Endodermal cell (in vitro differentiated cells): ENCODE results near the gene ADCY2. TPM values are rescaled to one million over a fixed set of nuclear protein-coding genes. Genes with fewer than 3 reads are reported as not detected.

Experiments
- DNase-seq: peaks from one replicate; pipeline ENCODE4 v3.0.0-alpha.2; 2017
- H3K27ac ChIP-seq: 2 replicates; pipeline ENCODE4 v1.5.1; 2013; ENCODE audit warnings: mild to moderate bottlenecking, low read depth, low read length, moderate library complexity
- H3K27me3 ChIP-seq: 2 replicates; pipeline ENCODE4 v1.6.1; 2013; ENCODE audit warnings: mild to moderate bottlenecking, low read length, moderate library complexity; ENCODE audit not compliant: insufficient read depth, control insufficient read depth, poor library complexity, severe bottlenecking
- H3K36me3 ChIP-seq: 2 replicates; pipeline ENCODE4 v1.7.0; 2013; ENCODE audit warnings: mild to moderate bottlenecking, low read length, moderate library complexity; ENCODE audit not compliant: control insufficient read depth, insufficient read depth
- H3K4me1 ChIP-seq: one replicate; pipeline ENCODE4 v1.7.0; 2013; ENCODE audit warnings: low read length; ENCODE audit not compliant: control insufficient read depth, insufficient read depth
- H3K4me3 ChIP-seq: 2 replicates; pipeline ENCODE4 v1.5.1; 2013; ENCODE audit warnings: mild to moderate bottlenecking, low read length, moderate library complexity
- H3K9ac ChIP-seq: 2 replicates; pipeline ENCODE4 v1.6.1; 2013; ENCODE audit warnings: mild to moderate bottlenecking, low read length, moderate library complexity; ENCODE audit not compliant: poor library complexity, severe bottlenecking; ENCODE audit errors: extremely low read depth
- H3K9me3 ChIP-seq: 2 replicates; pipeline ENCODE4 v1.6.1; 2013; ENCODE audit warnings: mild to moderate bottlenecking, low read length, moderate library complexity; ENCODE audit not compliant: control insufficient read depth
- H3K27ac Mint-ChIP-seq: 2 replicates; pipeline ENCODE4 v1.8.0; 2020; ENCODE audit warnings: mixed read lengths
- H3K27me3 Mint-ChIP-seq: 2 replicates; pipeline ENCODE4 v1.8.0; 2021; ENCODE audit warnings: mild to moderate bottlenecking, mixed read lengths; ENCODE audit not compliant: insufficient read depth
- H3K36me3 Mint-ChIP-seq: 2 replicates; pipeline ENCODE4 v1.8.0; 2020; ENCODE audit warnings: low read depth, mixed read lengths
- H3K4me1 Mint-ChIP-seq: 2 replicates; pipeline ENCODE4 v1.8.0; 2020; ENCODE audit warnings: mixed read lengths
- H3K4me3 Mint-ChIP-seq: 2 replicates; pipeline ENCODE4 v1.8.0; 2020; ENCODE audit warnings: mild to moderate bottlenecking, moderate library complexity, mixed read lengths
- H3K9me3 Mint-ChIP-seq: 2 replicates; pipeline ENCODE4 v1.8.0; 2020; ENCODE audit warnings: mild to moderate bottlenecking, mixed read lengths
- CTCF ChIP-seq: fragments of 200-600 bp; sonication (generic); conservative IDR thresholded peaks from 2 replicates; pipeline ENCODE4 v1.5.0; 2021; ENCODE audit warnings: antibody characterized with exemption, mild to moderate bottlenecking
- WGBS, 2 experiments: methylation state at CpG; one replicate each; pipeline versions ENCODE4 v1.1.5 to v1.1.7; 2013; ENCODE audit warnings: missing lambda C conversion rate in 2 of 2, mixed read lengths in 1 of 2; ENCODE audit not compliant: insufficient coverage in 1 of 2, insufficient read length in 1 of 2; 5-methylcytosine and 5-hydroxymethylcytosine counted together
- total RNA-seq, 2 donors: library from RNA; stranded (reverse); fragmentation: NEBNext Ultra II Directional in 1 of 2; extraction: Animal tissue kit (Norgen Biotek cat#: 25700) in 1 of 2; gene quantifications; 2 replicates in 1 of 2; 3 replicates in 1 of 2; pipeline ENCODE4 v1.2.1, GENCODE V29; 2021

Gene ADCY2
- total RNA-seq, 2 donors from 2014 or later, result 61.5 to 63.2 TPM

- no peak for DNase-seq
- WGBS, 2 experiments, result 93 to 94% methylated on average over 3 of the region's 3 CpGs
- no peak overlapping the region for H3K9ac ChIP-seq
- Mint-ChIP-seq H3K9me3 (no peaks in the 10 kb centered on the region), H3K4me1 (peaks cover 14% of the 10 kb centered on the region), H3K36me3 (peaks cover 4% of the 10 kb centered on the region), H3K27me3 (no peaks in the 10 kb centered on the region), H3K27ac (no peak overlapping the region), H3K4me3 (no peak overlapping the region)
- no peak for TF ChIP-seq CTCF
- no peaks in the 10 kb centered on the region for H3K9me3 ChIP-seq
- H3K4me3 ChIP-seq, result peak overlapping the region; percentile 85
- peaks cover 7% of the 10 kb centered on the region for H3K4me1 ChIP-seq
- H3K27me3 ChIP-seq, result no peaks in the 10 kb centered on the region
- no peak overlapping the region for H3K27ac ChIP-seq
- H3K36me3 ChIP-seq, result peaks cover 29% of the 10 kb centered on the region
Observed at GRCh38 chr5:7867260-7867659, 471.3 kb downstream of the ADCY2 start.

GRCh38 chr5:7868427-7868772, 472.5 kb downstream of the ADCY2 start:
- DNase-seq, result no peak
- H3K4me3 ChIP-seq, result peak overlapping the region; percentile 85
- Mint-ChIP-seq H3K36me3 (peaks cover 5% of the 10 kb centered on the region), H3K27ac (peak overlapping the region; percentile 65), H3K4me3 (peak overlapping the region; percentile 84), H3K27me3 (no peaks in the 10 kb centered on the region), H3K9me3 (no peaks in the 10 kb centered on the region), H3K4me1 (peaks cover 14% of the 10 kb centered on the region)
- no peaks in the 10 kb centered on the region for H3K9me3 ChIP-seq
- TF ChIP-seq CTCF, result no peak
- peaks cover 19% of the 10 kb centered on the region for H3K36me3 ChIP-seq
- no peak overlapping the region for H3K27ac ChIP-seq
- no peaks in the 10 kb centered on the region for H3K27me3 ChIP-seq
- WGBS, 2 experiments, result 1 to 5% methylated on average over 7 to 8 of the region's 8 CpGs
- peak overlapping the region; percentile 18 for H3K9ac ChIP-seq
- peaks cover 7% of the 10 kb centered on the region for H3K4me1 ChIP-seq

GRCh38 chr5:7868773-7869473, 473.0 kb downstream of the ADCY2 start, which contains the start of the genes FASTKD3 and MTRR:
TSS of gene FASTKD3 (minus strand) at chr5:7869031. CDS start at chr5:7868083, 948 bp downstream.
TSS of gene MTRR (plus strand) at chr5:7869148. CDS start at chr5:7870795, 1,647 bp downstream.
- Histone ChIP-seq H3K4me3 (peak within 1 kb of the TSS; percentile 85), H3K36me3 (peaks cover 15% of the 10 kb centered on the region), H3K27ac (no peak within 1 kb of the TSS), H3K27me3 (no peaks in the 10 kb centered on the region), H3K9ac (peak within 1 kb of the TSS; percentile 59), H3K9me3 (no peaks in the 10 kb centered on the region), H3K4me1 (peaks cover 7% of the 10 kb centered on the region)
- no peak for TF ChIP-seq CTCF
- Mint-ChIP-seq H3K4me3 (peak within 1 kb of the TSS; percentile 84), H3K36me3 (peaks cover 2% of the 10 kb centered on the region), H3K27me3 (no peaks in the 10 kb centered on the region), H3K27ac (peak within 1 kb of the TSS; percentile 65), H3K9me3 (no peaks in the 10 kb centered on the region), H3K4me1 (peaks cover 14% of the 10 kb centered on the region)
- WGBS, 2 experiments, result 0% methylated on average over 47 to 83 of the region's 83 CpGs
- DNase-seq, result peak; percentile 95
